Left ventricle myocardium superior (tissue), 1 donor: ENCODE measurements around the gene SYNRG. TPM values are rescaled to one million over a fixed set of nuclear protein-coding genes. Genes with fewer than 3 reads are reported as not detected.
"Not testable (repeated sequence)": the region's sequence is repeated elsewhere in the genome, so short reads cannot be mapped to it uniquely, and the experiment has no call there.

Experiments
- ATAC-seq: fragments of 200-7000 bp; cut with Tn5 transposase; one replicate; pipeline ENCODE4 v1.9.1; 2020; ENCODE audit warnings: mild to moderate bottlenecking, moderate library complexity
- DNase-seq: peaks from one replicate; pipeline ENCODE4 v3.0.0-alpha.2; 2020
- intact Hi-C: fragments of 100-400 bp; cut with micrococcal nuclease; formaldehyde crosslinking; loops from one replicate; pipeline ENCODE4 v1.11.0; 2022
- long read RNA-seq: library from polyadenylated mRNA; unstranded; transcript quantifications from one replicate; pipeline ENCODE4 v2.0.0, GENCODE V29; 2021
- total RNA-seq: library from RNA; stranded (reverse); fragmentation: NEBNext Ultra II Directional; extraction: Animal tissue kit (Norgen Biotek cat#: 25700); gene quantifications from one replicate; pipeline ENCODE4 v1.2.1, GENCODE V29; 2021
- donor health status: DM: no; HTN: yes; CAD: no; lungs with severe emphysema.

SYNRG gene, protein sequence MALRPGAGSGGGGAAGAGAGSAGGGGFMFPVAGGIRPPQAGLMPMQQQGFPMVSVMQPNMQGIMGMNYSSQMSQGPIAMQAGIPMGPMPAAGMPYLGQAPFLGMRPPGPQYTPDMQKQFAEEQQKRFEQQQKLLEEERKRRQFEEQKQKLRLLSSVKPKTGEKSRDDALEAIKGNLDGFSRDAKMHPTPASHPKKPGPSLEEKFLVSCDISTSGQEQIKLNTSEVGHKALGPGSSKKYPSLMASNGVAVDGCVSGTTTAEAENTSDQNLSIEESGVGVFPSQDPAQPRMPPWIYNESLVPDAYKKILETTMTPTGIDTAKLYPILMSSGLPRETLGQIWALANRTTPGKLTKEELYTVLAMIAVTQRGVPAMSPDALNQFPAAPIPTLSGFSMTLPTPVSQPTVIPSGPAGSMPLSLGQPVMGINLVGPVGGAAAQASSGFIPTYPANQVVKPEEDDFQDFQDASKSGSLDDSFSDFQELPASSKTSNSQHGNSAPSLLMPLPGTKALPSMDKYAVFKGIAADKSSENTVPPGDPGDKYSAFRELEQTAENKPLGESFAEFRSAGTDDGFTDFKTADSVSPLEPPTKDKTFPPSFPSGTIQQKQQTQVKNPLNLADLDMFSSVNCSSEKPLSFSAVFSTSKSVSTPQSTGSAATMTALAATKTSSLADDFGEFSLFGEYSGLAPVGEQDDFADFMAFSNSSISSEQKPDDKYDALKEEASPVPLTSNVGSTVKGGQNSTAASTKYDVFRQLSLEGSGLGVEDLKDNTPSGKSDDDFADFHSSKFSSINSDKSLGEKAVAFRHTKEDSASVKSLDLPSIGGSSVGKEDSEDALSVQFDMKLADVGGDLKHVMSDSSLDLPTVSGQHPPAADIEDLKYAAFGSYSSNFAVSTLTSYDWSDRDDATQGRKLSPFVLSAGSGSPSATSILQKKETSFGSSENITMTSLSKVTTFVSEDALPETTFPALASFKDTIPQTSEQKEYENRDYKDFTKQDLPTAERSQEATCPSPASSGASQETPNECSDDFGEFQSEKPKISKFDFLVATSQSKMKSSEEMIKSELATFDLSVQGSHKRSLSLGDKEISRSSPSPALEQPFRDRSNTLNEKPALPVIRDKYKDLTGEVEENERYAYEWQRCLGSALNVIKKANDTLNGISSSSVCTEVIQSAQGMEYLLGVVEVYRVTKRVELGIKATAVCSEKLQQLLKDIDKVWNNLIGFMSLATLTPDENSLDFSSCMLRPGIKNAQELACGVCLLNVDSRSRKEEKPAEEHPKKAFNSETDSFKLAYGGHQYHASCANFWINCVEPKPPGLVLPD (N-terminal part only)
- total RNA-seq: 36.2 TPM
- long read RNA-seq, partial matches to known transcripts: 8 of 18 reads
- long read RNA-seq, other reads (novel, unspliced or antisense): 10 of 18 reads

GRCh38 chr17:37609170-37610040 lies at the start of gene SYNRG:
SYNRG (minus strand) TSS chr17:37609418; CDS start chr17:37609355, 63 bp downstream.
- intact Hi-C loops: no loop called here
- peak; percentile 100 for ATAC-seq

DNA sequence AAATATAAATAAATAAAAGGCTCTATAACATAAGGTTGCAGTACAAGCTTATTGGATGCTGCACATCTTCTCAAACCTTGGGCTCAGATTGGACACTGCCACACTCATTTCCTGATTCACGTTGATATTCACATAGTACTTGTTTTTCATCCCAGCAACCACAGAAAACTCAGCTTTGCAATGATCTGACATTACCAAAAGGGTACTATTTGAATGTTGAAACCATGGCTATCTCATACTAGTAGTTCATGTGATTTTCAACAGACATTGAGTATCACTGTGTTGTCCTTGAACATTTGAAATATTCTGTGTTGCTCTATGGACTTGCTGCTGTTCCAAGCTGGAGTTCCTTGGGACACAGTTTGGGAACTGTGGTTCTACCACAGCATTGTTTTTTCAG lies 48.0 kb upstream of the SYNRG start:
- intact Hi-C loops: no loop called here
- no peak for ATAC-seq
- no peak for DNase-seq

More at GRCh38 chr17:37609170-37610040, at the start of gene SYNRG:
- peak; percentile 97 for DNase-seq

- no peak for ATAC-seq
- intact Hi-C loops: no loop called here
- no peak for DNase-seq
These were observed 42.6 kb upstream of the SYNRG start for GRCh38 chr17:37651849-37652248.

GRCh38 chr17:37650419-37651003 lies 41.3 kb upstream of the SYNRG start:
- ATAC-seq: peak; percentile 43
- intact Hi-C loops: no loop called here
- no peak for DNase-seq

- intact Hi-C loops: no loop called here
- no peak for ATAC-seq
These were observed 39.3 kb upstream of the SYNRG start for GRCh38 chr17:37648555-37648954.

GRCh38 chr17:37647856-37648255 lies 38.6 kb upstream of the SYNRG start:
- DNase-seq (no peak), ATAC-seq (no peak)
- intact Hi-C loops: no loop called here

More at GRCh38 chr17:37648555-37648954, 39.3 kb upstream of the SYNRG start:
- no peak for DNase-seq

- ATAC-seq (no peak), DNase-seq (no peak)
- intact Hi-C loops: no loop called here
These were observed 34.7 kb upstream of the SYNRG start for GRCh38 chr17:37643869-37644268.

GRCh38 chr17:37643118-37643766 lies 34.0 kb upstream of the SYNRG start, which contains the start of gene DDX52:
DDX52 (minus strand) TSS chr17:37643446; CDS start chr17:37643420, 26 bp downstream.
- intact Hi-C loops: no loop called here
- DNase-seq (peak; percentile 96), ATAC-seq (peak; percentile 100)

- ATAC-seq (peak; percentile 39), DNase-seq (no peak)
- intact Hi-C loops: no loop called here
These were observed 33.5 kb upstream of the SYNRG start for GRCh38 chr17:37642681-37643080.

DNA sequence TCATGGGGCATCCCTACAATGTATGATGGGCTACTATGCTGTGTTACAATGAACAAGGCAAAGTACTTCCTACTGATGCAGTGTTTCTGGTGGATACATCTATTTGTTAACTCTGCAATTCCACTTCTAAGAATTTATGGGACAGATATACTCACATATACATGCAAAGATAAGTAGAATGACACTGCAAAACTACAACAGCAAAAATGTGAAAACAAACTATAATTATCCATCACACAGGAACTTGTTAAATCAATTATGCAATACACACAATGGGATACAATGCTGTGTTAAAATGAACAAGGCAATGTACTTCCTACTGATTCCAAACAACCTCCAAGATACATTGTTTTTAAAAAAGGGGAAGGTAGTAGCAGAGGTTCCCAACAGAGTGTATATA lies 30.8 kb upstream of the SYNRG start:
- DNase-seq (no peak), ATAC-seq (no peak)
- intact Hi-C loops: no loop called here

- DNase-seq: no peak
- intact Hi-C loops: no loop called here
These were observed 28.7 kb upstream of the SYNRG start for GRCh38 chr17:37637956-37638355.

DNA sequence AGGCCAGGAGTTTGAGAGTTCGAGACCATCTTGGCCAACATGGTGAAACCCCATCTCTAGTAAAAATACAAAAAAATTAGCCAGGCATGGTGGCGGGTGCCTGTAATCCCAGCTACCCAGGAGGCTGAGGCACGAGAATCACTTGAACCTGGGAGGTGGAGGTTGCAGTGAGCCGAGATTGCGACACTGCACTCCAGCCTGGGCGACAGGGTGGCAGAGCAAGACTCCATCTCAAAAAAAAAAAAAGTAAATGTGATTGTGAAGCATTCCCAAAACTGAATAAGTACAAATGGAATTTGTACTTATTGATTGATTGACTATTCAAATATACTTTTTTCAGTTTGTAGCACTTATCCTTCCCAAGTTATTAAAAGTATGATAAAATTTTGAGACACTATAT lies 7.2 kb upstream of the SYNRG start:
- intact Hi-C loops, DNase-seq, ATAC-seq: not testable (repeated sequence)

More at GRCh38 chr17:37637956-37638355, 28.7 kb upstream of the SYNRG start:
- ATAC-seq: no peak

- intact Hi-C loops: no loop called here
- no peak for DNase-seq
- ATAC-seq: no peak
These were observed 5.6 kb upstream of the SYNRG start for GRCh38 chr17:37614823-37615222.

DNA sequence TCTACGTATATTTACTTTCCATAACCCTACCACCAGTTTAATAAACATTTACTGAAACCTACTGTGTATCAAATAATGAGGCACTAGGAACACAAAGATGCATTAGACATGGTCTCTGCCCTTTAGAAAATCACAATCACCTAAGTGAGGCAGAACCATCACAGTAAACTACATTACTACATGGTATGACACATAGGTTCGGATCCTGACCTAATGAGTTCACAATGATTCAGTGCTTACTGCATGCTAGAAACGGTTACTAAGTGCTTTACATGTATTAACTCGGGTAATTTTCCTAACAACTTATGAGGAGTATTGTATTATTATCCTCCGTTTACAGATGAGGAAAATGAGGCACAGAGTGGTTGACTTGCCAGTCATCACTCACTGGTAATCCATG lies 5.2 kb upstream of the SYNRG start:
- ATAC-seq (no peak), DNase-seq (no peak)
- intact Hi-C loops: no loop called here

DNA sequence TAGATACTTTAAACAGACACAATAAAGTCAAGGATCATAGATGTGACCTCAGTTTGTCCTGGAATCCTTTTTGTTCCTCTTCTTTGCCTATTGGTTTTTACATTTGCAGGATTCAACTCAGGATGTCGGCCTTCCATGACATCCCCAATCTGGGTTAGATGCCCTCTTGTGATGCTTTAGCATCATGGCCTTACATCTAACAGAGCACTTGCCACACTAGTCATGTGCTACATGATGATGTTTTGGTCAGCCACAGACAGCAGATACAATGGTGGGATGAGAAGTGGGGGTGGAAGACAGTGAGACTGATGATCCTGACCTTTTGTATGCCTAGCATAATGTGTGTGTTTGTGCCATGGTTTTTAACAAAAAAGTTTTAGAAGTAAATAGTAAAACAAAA lies 1.8 kb upstream of the SYNRG start:
- DNase-seq (no peak), ATAC-seq (no peak)
- intact Hi-C loops: no loop called here

GRCh38 chr17:37610041-37610420 lies 813 bp upstream of the SYNRG start:
- DNase-seq, ATAC-seq, intact Hi-C loops: not testable (repeated sequence)
